AG09319 (cell line): Measurements from ENCODE around the gene AQP6.

Source experiments
- DNase-seq: peaks from one replicate; pipeline ENCODE4 v3.0.0-alpha.2; 2010; ENCODE audit warnings: low read depth; ENCODE audit errors: extremely low read depth
- CTCF ChIP-seq: IDR thresholded peaks from 2 replicates; pipeline ENCODE4 v1.5.1; 2011; ENCODE audit warnings: low read depth, mild to moderate bottlenecking, inconsistent platforms, low read length, moderate library complexity

The AQP6 gene, protein sequence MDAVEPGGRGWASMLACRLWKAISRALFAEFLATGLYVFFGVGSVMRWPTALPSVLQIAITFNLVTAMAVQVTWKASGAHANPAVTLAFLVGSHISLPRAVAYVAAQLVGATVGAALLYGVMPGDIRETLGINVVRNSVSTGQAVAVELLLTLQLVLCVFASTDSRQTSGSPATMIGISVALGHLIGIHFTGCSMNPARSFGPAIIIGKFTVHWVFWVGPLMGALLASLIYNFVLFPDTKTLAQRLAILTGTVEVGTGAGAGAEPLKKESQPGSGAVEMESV

DNA sequence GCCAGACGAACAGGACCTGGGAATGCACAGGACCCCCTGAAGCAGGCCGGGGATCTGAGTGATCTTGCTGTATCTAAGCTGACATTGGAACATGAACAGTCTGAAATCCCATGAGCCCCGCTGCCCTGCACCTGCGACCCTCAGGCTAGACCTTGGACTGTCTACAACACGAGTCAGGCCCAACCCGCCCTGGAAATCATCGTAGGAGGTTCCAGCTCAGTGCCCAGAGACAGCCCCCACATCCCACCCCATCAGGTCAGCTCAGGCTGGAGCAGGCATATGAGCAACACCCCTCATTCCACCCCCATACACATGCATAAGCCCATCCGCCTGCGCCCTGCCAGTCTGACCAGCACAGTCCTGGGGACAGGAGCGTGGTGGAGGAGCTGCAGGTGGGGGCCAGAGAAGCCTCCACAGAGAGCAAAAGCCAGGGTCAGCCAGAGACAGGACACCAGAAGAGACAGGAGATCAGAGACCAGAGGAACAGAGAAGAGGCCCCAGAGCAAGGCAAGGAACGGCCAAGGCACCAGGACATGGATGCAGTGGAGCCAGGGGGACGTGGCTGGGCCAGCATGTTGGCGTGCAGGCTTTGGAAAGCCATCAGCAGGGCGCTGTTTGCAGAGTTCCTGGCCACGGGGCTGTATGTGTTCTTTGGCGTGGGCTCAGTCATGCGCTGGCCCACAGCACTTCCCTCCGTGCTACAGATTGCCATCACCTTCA lies at the start of gene AQP6:
TSS of gene AQP6 (plus strand) at position 307 of the 720 bp plus-strand sequence. CDS start at position 534, 227 bp downstream.
- no peak for TF ChIP-seq CTCF
- DNase-seq, result no peak

- TF ChIP-seq CTCF, result no peak
- no peak for DNase-seq
These were observed 49.6 kb upstream of the AQP6 start for GRCh38 chr12:49923035-49923644.

DNA sequence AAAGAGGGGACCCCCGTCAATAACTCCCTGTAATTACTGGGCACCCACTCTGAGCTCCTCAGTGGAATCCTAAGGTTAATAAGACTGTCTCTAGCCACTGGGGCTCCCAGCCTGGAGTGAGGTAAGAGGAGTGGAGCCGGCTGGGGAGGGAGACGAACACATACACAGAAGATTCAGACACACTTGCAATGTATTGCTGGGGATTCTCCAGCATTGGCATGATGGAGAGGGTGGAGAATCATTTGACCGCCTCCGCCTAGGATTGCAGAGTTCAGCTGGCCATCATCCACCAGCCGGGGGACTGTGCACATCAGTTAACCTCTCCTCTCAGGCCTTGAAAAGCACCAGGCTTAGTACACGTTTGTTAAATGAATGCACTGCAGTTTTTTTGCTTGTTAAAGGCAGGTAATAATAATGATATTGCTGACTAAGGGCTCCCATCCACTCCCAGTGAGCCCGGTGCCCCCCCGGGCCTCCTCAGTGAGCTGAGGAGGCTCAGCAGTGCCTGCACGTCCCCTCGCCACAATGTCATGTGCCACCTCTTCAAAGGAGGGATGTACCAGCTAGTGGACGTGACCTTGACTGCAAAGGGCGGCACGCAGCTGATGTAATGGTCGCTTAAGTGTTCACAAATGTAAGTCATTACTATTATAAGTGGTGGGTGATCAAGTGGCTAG lies 48.7 kb upstream of the AQP6 start:
- DNase-seq, result no peak
- no peak for TF ChIP-seq CTCF

GRCh38 chr12:49924628-49925246 lies 48.0 kb upstream of the AQP6 start:
- no peak for DNase-seq

DNA sequence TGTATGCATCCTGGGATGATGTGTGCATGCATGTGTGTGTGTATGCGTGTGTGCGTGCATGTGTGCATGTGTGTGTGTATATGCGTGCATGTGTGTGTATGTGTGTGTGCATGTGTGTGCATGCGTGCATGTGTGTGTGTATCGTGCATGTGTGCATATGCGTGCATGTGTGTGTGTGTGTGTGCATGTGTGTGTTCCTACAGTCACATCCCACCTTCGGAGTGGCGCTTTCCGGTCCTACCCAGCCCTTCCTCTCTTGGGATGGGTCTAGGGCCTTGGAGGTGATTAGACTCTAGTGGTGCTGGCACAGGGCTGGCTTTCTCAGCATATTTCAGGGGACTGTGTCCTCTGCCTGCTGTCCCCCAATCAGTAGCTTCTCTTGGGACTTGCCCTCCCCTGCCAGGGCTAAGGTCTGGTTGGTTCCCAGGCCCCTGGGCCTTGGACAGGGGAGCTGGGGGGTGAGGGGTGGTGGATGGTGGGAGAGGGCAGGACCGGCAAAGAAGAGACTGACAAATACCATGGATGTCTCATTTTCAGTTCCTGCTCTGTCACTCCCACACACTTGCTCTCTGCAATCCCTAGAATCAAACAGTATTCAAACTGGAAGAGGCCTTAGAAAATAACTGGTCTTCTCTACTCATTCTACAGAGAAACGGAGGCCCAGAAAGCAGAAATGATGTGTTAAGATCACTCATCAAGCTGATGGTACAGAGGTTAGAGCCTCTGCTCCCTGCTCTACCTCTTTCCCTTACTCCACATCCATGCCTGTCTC lies 47.1 kb upstream of the AQP6 start:
- no peak for DNase-seq
- TF ChIP-seq CTCF, result no peak

More at GRCh38 chr12:49924628-49925246, 48.0 kb upstream of the AQP6 start:
- TF ChIP-seq CTCF, result no peak

GRCh38 chr12:49928471-49928870 lies 44.3 kb upstream of the AQP6 start:
- no peak for TF ChIP-seq CTCF
- no peak for DNase-seq
